ENCODE data around the gene DTNA.
"Not testable (repeated sequence)": the region's sequence is repeated elsewhere in the genome, so short reads cannot be mapped to it uniquely, and the experiment has no call there.

DTNA gene

GRCh38 chr18:34911081-34911480 lies 201.0 kb downstream of the DTNA start:
- DNase-seq: no peak

GRCh38 chr18:34911661-34912384 lies 201.7 kb downstream of the DTNA start:
- no peak for DNase-seq

- DNase-seq: no peak
Observed at GRCh38 chr18:34913837-34914661, 204.0 kb downstream of the DTNA start.

GRCh38 chr18:34915046-34915445 lies 204.9 kb downstream of the DTNA start:
- DNase-seq: no peak

- DNase-seq: not testable (repeated sequence)
Observed at GRCh38 chr18:34916539-34916938, 206.4 kb downstream of the DTNA start.

GRCh38 chr18:34918856-34919255 lies 208.8 kb downstream of the DTNA start:
- no peak for DNase-seq

- no peak for DNase-seq
Observed at GRCh38 chr18:34921226-34921625, 211.1 kb downstream of the DTNA start.

- DNase-seq: no peak
Observed at GRCh38 chr18:34921811-34922385, 211.8 kb downstream of the DTNA start.

- not testable (repeated sequence) for DNase-seq
Observed at GRCh38 chr18:34922594-34922993, 212.5 kb downstream of the DTNA start.

- DNase-seq: no peak
Observed at GRCh38 chr18:34923911-34924310, 213.8 kb downstream of the DTNA start.

GRCh38 chr18:34926683-34927082 lies 216.6 kb downstream of the DTNA start:
- DNase-seq: no peak

- DNase-seq: no peak
Observed at GRCh38 chr18:34928088-34928753, 218.1 kb downstream of the DTNA start.

- no peak for DNase-seq
Observed at GRCh38 chr18:34928754-34929335, 218.7 kb downstream of the DTNA start.

GRCh38 chr18:34929336-34929780 lies 219.3 kb downstream of the DTNA start:
- DNase-seq: no peak

- DNase-seq: no peak
Observed at GRCh38 chr18:34932363-34932762, 222.3 kb downstream of the DTNA start.

- DNase-seq: no peak
Observed at GRCh38 chr18:34932792-34933466, 222.8 kb downstream of the DTNA start.

- DNase-seq: no peak
Observed at GRCh38 chr18:34933909-34934661, 224.0 kb downstream of the DTNA start.

GRCh38 chr18:34936772-34937171 lies 226.7 kb downstream of the DTNA start:
- DNase-seq: no peak

- no peak for DNase-seq
Observed at GRCh38 chr18:34938090-34938489, 228.0 kb downstream of the DTNA start.

Measured in activated naive CD4-positive, alpha-beta T cell treated with anti-CD3 and anti-CD28 coated beads, Interleukin-2, amount 50 U/mL, for 16 hours (primary cell).